Stimulated activated CD4-positive, alpha-beta T cell treated with anti-CD3 and anti-CD28 coated beads, Interleukin-1b, Interleukin-23, amount 100 ng/mL, for 48 hours (primary cell): ENCODE results near the gene PCDH18.
A peak's percentile ranks its signal among the peaks of the same experiment; 100 is the strongest.
"Not testable (repeated sequence)": the region's sequence is repeated elsewhere in the genome, so short reads cannot be mapped to it uniquely, and the experiment has no call there.

ENCODE experiments used
- DNase-seq: peaks from one replicate; pipeline ENCODE4 v3.0.0-alpha.2; 2020

PCDH18 gene

GRCh38 chr4:137531986-137532868 lies at the start of gene PCDH18:
Gene PCDH18, minus strand, starts transcription at chr4:137532494. Its CDS starts 406 bp downstream, at chr4:137532088.
- peak; percentile 22 for DNase-seq

- no peak for DNase-seq
Observed at GRCh38 chr4:137576446-137576845, 44.2 kb upstream of the PCDH18 start.

GRCh38 chr4:137572647-137573046 lies 40.4 kb upstream of the PCDH18 start:
- no peak for DNase-seq

- no peak for DNase-seq
Observed at GRCh38 chr4:137572163-137572562, 39.9 kb upstream of the PCDH18 start.

- no peak for DNase-seq
Observed at GRCh38 chr4:137559801-137560200, 27.5 kb upstream of the PCDH18 start.

- DNase-seq, result no peak
Observed at GRCh38 chr4:137558951-137559350, 26.7 kb upstream of the PCDH18 start.

- DNase-seq, result no peak
Observed at GRCh38 chr4:137545461-137545861, 13.2 kb upstream of the PCDH18 start.

- DNase-seq, result no peak
Observed at GRCh38 chr4:137543648-137544047, 11.4 kb upstream of the PCDH18 start.

GRCh38 chr4:137543198-137543597 lies 10.9 kb upstream of the PCDH18 start:
- DNase-seq, result no peak

GRCh38 chr4:137541876-137542646 lies 9.8 kb upstream of the PCDH18 start:
- no peak for DNase-seq

- DNase-seq, result no peak
Observed at GRCh38 chr4:137541181-137541580, 8.9 kb upstream of the PCDH18 start.

GRCh38 chr4:137540356-137540755 lies 8.1 kb upstream of the PCDH18 start:
- no peak for DNase-seq

GRCh38 chr4:137538526-137538925 lies 6.2 kb upstream of the PCDH18 start:
- DNase-seq, result no peak

- DNase-seq, result not testable (repeated sequence)
Observed at GRCh38 chr4:137537807-137538206, 5.5 kb upstream of the PCDH18 start.

- no peak for DNase-seq
Observed at GRCh38 chr4:137536789-137537561, 4.7 kb upstream of the PCDH18 start.

GRCh38 chr4:137535718-137536117 lies 3.4 kb upstream of the PCDH18 start:
- DNase-seq, result no peak

GRCh38 chr4:137534516-137534915 lies 2.2 kb upstream of the PCDH18 start:
- no peak for DNase-seq

- DNase-seq, result no peak
Observed at GRCh38 chr4:137533855-137534254, 1.6 kb upstream of the PCDH18 start.

GRCh38 chr4:137532869-137533236 lies 559 bp upstream of the PCDH18 start:
- DNase-seq, result no peak

GRCh38 chr4:137531168-137531985 lies 917 bp downstream of the PCDH18 start:
- DNase-seq, result no peak

GRCh38 chr4:137530176-137530575 lies 2.1 kb downstream of the PCDH18 start:
- no peak for DNase-seq

GRCh38 chr4:137529432-137529831 lies 2.9 kb downstream of the PCDH18 start:
- DNase-seq, result no peak
